Measurements from ENCODE around the gene PLXNC1.

Gene PLXNC1

GRCh38 chr12:94111302-94111701 lies 37.1 kb upstream of the PLXNC1 start:
- no peak for TF ChIP-seq CTCF (IDR thresholded peaks at IDR 0.05)
- H3K27ac ChIP-seq: peak overlapping the region; percentile 76

GRCh38 chr12:94112121-94112520 lies 36.3 kb upstream of the PLXNC1 start:
- no peaks in the 10 kb centered on the region for H3K9me3 ChIP-seq
- peak overlapping the region; percentile 76 for H3K27ac ChIP-seq
- no peaks in the 10 kb centered on the region for H3K36me3 ChIP-seq
- no peak for TF ChIP-seq CTCF (IDR thresholded peaks at IDR 0.05)
- peaks cover 30 to 37% of the 10 kb centered on the region in 2 experiments for H3K4me1 ChIP-seq (ENCODE audit: control insufficient read depth in 1 of 2, insufficient read depth in 1 of 2, low read depth in 1 of 2, low read length in 1 of 2)
- H3K27me3 ChIP-seq: no peaks in the 10 kb centered on the region
- no peak overlapping the region for H3K4me3 ChIP-seq (ENCODE audit: low read depth in 1 of 2, low read length in 1 of 2)

More at GRCh38 chr12:94111302-94111701, 37.1 kb upstream of the PLXNC1 start:
- H3K36me3 ChIP-seq: no peaks in the 10 kb centered on the region
- peaks cover 30 to 37% of the 10 kb centered on the region in 2 experiments for H3K4me1 ChIP-seq (ENCODE audit: control insufficient read depth in 1 of 2, insufficient read depth in 1 of 2, low read depth in 1 of 2, low read length in 1 of 2)
- H3K27me3 ChIP-seq: no peaks in the 10 kb centered on the region
- no peaks in the 10 kb centered on the region for H3K9me3 ChIP-seq
- no peak overlapping the region for H3K4me3 ChIP-seq (ENCODE audit: low read depth in 1 of 2, low read length in 1 of 2)

GRCh38 chr12:94114166-94114565 lies 34.2 kb upstream of the PLXNC1 start:
- H3K36me3 ChIP-seq: no peaks in the 10 kb centered on the region
- peaks cover 30 to 37% of the 10 kb centered on the region in 2 experiments for H3K4me1 ChIP-seq (ENCODE audit: control insufficient read depth in 1 of 2, insufficient read depth in 1 of 2, low read depth in 1 of 2, low read length in 1 of 2)
- no peak for TF ChIP-seq CTCF (IDR thresholded peaks at IDR 0.05)
- no peaks in the 10 kb centered on the region for H3K9me3 ChIP-seq
- H3K27me3 ChIP-seq: no peaks in the 10 kb centered on the region
- H3K27ac ChIP-seq: peak overlapping the region; percentile 61
- no peak overlapping the region for H3K4me3 ChIP-seq (ENCODE audit: low read depth in 1 of 2, low read length in 1 of 2)

GRCh38 chr12:94116191-94116590 lies 32.2 kb upstream of the PLXNC1 start:
- no peak for TF ChIP-seq CTCF (IDR thresholded peaks at IDR 0.05)
- Histone ChIP-seq H3K9me3 (no peaks in the 10 kb centered on the region), H3K27me3 (no peaks in the 10 kb centered on the region), H3K4me1 (ENCODE audit: control insufficient read depth in 1 of 2, insufficient read depth in 1 of 2, low read depth in 1 of 2, low read length in 1 of 2) (peaks cover 30 to 37% of the 10 kb centered on the region in 2 experiments), H3K27ac (no peak overlapping the region), H3K36me3 (no peaks in the 10 kb centered on the region), H3K4me3 (ENCODE audit: low read depth in 1 of 2, low read length in 1 of 2) (no peak overlapping the region)

- peak overlapping the region; percentile 91 for H3K27ac ChIP-seq
- no peaks in the 10 kb centered on the region for H3K9me3 ChIP-seq
- H3K4me1 ChIP-seq (ENCODE audit: control insufficient read depth in 1 of 2, insufficient read depth in 1 of 2, low read depth in 1 of 2, low read length in 1 of 2): peaks cover 54 to 56% of the 10 kb centered on the region in 2 experiments
- no peak for TF ChIP-seq CTCF (IDR thresholded peaks at IDR 0.05)
- H3K4me3 ChIP-seq (ENCODE audit: low read depth in 1 of 2, low read length in 1 of 2): no peak overlapping the region
- H3K36me3 ChIP-seq: no peaks in the 10 kb centered on the region
- H3K27me3 ChIP-seq: no peaks in the 10 kb centered on the region
Measured at GRCh38 chr12:94121886-94122285, 26.5 kb upstream of the PLXNC1 start.

GRCh38 chr12:94122591-94122990 lies 25.8 kb upstream of the PLXNC1 start:
- Histone ChIP-seq H3K9me3 (no peaks in the 10 kb centered on the region), H3K4me1 (ENCODE audit: control insufficient read depth in 1 of 2, insufficient read depth in 1 of 2, low read depth in 1 of 2, low read length in 1 of 2) (peaks cover 61 to 63% of the 10 kb centered on the region in 2 experiments), H3K27me3 (no peaks in the 10 kb centered on the region), H3K36me3 (no peaks in the 10 kb centered on the region), H3K27ac (peak overlapping the region; percentile 91), H3K4me3 (ENCODE audit: low read depth in 1 of 2, low read length in 1 of 2) (peak overlapping the region; percentile 4 to 50)
- TF ChIP-seq CTCF (IDR thresholded peaks at IDR 0.05): no peak

Data from neutrophil (primary cell).